Measurements from ENCODE around the gene MZF1.

MZF1 gene

GRCh38 chr19:58519355-58520256 lies 53.5 kb downstream of the MZF1 start, which contains the start of gene ZBTB45:
Gene ZBTB45 (minus strand): TSS chr19:58519810. CDS start chr19:58517673, 2,137 bp downstream.
- peak; percentile 90 for ATAC-seq
- TF ChIP-seq ISL1 (CRISPR knock-in tag; IDR thresholded peaks at IDR 0.05) (no peak), TOX (CRISPR knock-in tag; IDR thresholded peaks at IDR 0.05; ENCODE audit: borderline replicate concordance) (no peak), BACH2 (CRISPR knock-in tag; IDR thresholded peaks at IDR 0.05; ENCODE audit: borderline replicate concordance) (no peak), SNAI2 (CRISPR knock-in tag; IDR thresholded peaks at IDR 0.05) (no peak), ZNF70 (CRISPR knock-in tag; IDR thresholded peaks at IDR 0.05) (peak; percentile 52; the same call in 1 of the 2 replicates), ZNF8 (CRISPR knock-in tag; IDR thresholded peaks at IDR 0.05) (0 out of 2 replicates have a peak, but pooled peaks have one; percentile 3), OSR1 (CRISPR knock-in tag; IDR thresholded peaks at IDR 0.05) (no peak), GLIS3 (CRISPR knock-in tag; IDR thresholded peaks at IDR 0.05) (no peak), ZFP30 (CRISPR knock-in tag; IDR thresholded peaks at IDR 0.05) (no peak), ARNTL (CRISPR knock-in tag; IDR thresholded peaks at IDR 0.05; ENCODE audit: borderline replicate concordance, low read depth) (no peak), ESRRG (CRISPR knock-in tag; IDR thresholded peaks at IDR 0.05) (no peak), PATZ1 (CRISPR knock-in tag; IDR thresholded peaks at IDR 0.05; ENCODE audit: borderline replicate concordance) (0 out of 2 replicates have a peak, but pooled peaks have one; percentile 65), POU6F1 (CRISPR knock-in tag; IDR thresholded peaks at IDR 0.05; ENCODE audit: borderline replicate concordance, low read depth) (0 out of 2 replicates have a peak, but pooled peaks have one; percentile 53), ZC3H10 (CRISPR knock-in tag; IDR thresholded peaks at IDR 0.05) (no peak), PPARA (CRISPR knock-in tag; IDR thresholded peaks at IDR 0.05; ENCODE audit: borderline replicate concordance) (no peak), CREB5 (CRISPR knock-in tag; IDR thresholded peaks at IDR 0.05; ENCODE audit: low read depth) (no peak), ZFP3 (CRISPR knock-in tag; IDR thresholded peaks at IDR 0.05) (peak; percentile 98), RARB (CRISPR knock-in tag; IDR thresholded peaks at IDR 0.05) (no peak), CSRNP3 (CRISPR knock-in tag; IDR thresholded peaks at IDR 0.05) (peak; percentile 62; the same call in 1 of the 2 replicates)

- ATAC-seq: peak; percentile 69
- TF ChIP-seq TCF4 (CRISPR knock-in tag; IDR thresholded peaks at IDR 0.05; ENCODE audit: borderline replicate concordance) (no peak), ESRRG (CRISPR knock-in tag; IDR thresholded peaks at IDR 0.05) (no peak), TSHZ2 (CRISPR knock-in tag; IDR thresholded peaks at IDR 0.05) (no peak)
Observed at GRCh38 chr19:58519087-58519354, 54.1 kb downstream of the MZF1 start.

Measured in SK-N-SH treated with all-trans-retinoic acid at 6 μM for 48 hours (cell line).